Measurements from ENCODE around the gene RBM38.
A peak's percentile ranks its signal among the peaks of the same experiment; 100 is the strongest.

RBM38 gene

DNA sequence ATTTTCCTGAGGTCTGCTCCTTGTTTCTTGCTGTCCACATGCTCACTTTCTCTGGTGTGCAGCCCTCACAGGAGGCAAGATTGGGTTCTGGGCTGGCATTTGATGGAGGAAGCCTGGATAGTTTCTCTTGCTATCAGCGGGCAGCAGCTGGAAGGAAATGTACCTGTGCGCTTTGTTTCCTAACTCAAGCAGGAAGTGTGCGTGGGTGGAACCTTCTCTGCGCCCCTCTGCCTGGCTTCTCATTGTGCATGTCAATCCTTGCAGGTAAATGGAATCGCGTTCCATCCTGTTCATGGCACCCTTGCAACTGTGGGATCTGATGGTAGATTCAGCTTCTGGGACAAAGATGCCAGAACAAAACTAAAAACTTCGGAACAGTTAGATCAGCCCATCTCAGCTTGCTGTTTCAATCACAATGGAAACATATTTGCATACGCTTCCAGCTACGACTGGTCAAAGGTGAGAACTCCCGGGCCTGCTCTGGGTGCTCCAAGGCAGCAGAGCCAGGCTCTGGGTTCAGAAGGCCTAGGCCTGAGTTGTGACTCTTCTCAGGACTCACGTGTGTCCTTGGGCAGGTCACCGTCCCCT is 16.8 kb upstream of the RBM38 start:
- peak overlapping the region in 2 of 21 experiments; percentile 8 to 53 for H3K27ac ChIP-seq
- H3K4me3 ChIP-seq, result no peak overlapping the region

GRCh38 chr20:57374931-57375651 is 16.1 kb upstream of the RBM38 start:
- peak overlapping the region in 5 of 21 experiments; percentile 8 to 61 (median 53) for H3K27ac ChIP-seq
- H3K4me3 ChIP-seq, result no peak overlapping the region

DNA sequence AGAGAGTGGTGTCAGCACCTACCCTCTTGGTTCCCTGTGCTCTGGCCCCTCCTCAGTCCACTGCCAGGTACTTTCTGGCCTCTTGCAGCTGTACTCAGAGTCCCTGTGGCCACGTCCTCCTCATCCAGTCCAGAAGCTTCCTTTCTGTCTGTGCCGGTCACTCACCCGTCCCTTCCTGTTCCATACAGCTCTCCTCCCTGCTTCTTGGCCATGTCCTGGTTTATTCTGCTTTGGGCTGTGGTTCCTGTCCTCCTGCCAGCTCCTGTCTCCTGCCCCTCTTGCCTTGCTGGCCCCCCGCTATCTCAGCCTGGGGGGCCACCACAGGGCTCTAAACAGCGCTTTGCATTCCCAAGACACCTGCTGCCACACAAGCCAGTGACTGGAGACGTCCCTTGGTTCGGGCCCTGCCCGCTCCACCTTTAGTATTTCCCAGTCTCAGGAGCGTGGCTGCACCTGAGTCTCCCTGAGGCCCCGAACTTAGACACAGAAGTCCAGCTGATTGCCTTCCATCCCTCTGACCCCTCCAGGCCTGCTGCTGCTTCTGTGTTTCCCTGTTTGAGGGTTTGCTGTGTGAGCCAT is 15.5 kb upstream of the RBM38 start:
- no peak overlapping the region for H3K4me3 ChIP-seq
- peak overlapping the region in 3 of 21 experiments; percentile 6 to 61 (median 55) for H3K27ac ChIP-seq

DNA sequence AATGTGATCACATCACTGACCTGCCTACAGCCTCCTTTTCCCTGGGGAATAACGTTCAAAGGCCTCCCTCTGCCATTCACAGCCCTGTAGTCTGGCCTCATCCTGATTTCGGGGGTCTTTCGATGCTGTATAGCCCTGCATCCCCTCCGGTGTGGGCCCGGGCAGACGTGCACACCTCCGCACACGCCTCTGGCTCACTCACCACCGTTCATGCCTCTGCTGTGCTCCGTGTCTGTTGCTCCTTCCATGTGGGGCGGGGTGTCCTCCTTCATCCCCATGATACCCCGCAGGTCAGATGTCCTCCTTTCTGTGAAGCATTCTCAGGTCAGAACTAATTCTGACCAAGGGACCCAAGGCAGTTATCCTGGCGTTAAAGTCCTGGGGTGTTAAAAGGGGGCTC is 13.8 kb upstream of the RBM38 start:
- no peak overlapping the region for H3K27ac ChIP-seq
- H3K4me3 ChIP-seq, result no peak overlapping the region

DNA sequence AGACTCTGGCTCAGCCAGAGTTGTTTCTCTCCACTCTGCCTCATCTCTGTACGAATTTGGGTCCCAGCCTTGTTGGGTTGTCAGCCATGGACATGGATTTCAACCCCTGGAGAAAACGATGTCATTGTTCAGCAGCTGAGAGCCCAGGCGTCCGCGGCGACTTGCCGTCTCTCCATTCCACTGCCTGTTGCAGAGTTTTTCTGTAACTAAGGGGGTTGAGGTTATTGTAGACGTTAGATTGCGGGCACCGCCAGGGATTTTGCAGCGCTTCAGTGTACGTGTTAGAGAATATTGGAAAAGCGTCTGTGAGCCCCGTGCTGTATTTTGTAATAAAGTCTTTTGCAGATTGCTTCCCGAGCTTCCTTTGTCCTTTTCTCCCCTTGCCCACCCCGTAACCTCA is 13.1 kb upstream of the RBM38 start:
- H3K4me3 ChIP-seq, result no peak overlapping the region

DNA sequence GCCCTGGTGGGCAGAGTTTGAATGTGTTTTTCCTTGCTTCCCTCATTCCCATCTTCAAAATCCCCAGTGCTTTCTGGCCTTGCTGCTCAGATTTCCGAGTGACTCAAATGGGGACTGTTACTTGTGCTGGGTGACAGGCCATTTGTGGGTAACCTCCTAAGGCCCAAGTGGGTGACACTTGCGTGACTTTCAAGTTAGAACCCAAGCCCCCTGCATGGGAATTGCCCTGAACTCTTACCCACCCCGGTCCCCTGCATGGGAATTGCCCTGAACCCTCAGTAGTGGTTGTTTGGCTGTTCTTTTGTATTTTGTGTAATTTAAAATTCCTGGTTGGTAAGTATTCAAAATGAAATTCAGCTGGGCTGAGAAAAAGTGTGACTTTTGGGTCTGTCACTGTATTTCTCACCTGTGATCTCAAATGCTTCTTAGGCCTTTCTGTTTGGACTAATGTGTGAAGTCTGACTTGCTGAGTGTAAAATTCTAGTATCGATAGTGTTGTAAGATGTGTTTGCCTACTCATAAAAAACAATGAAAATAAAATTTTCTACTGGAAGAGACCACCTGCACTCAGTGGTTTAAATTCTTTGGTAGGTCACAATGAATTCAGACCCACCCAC is 12.4 kb upstream of the RBM38 start:
- no peak overlapping the region for H3K27ac ChIP-seq

More for the DNA sequence above, 13.1 kb upstream of the RBM38 start:
- H3K27ac ChIP-seq, result no peak overlapping the region

GRCh38 chr20:57379263-57379647 is 11.9 kb upstream of the RBM38 start:
- H3K4me3 ChIP-seq, result no peak overlapping the region
- no peak overlapping the region for H3K27ac ChIP-seq

More for the DNA sequence above, 12.4 kb upstream of the RBM38 start:
- no peak overlapping the region for H3K4me3 ChIP-seq

- Histone ChIP-seq H3K4me3 (no peak overlapping the region), H3K27ac (no peak overlapping the region)
Measured at GRCh38 chr20:57380081-57380750, 11.0 kb upstream of the RBM38 start.

DNA sequence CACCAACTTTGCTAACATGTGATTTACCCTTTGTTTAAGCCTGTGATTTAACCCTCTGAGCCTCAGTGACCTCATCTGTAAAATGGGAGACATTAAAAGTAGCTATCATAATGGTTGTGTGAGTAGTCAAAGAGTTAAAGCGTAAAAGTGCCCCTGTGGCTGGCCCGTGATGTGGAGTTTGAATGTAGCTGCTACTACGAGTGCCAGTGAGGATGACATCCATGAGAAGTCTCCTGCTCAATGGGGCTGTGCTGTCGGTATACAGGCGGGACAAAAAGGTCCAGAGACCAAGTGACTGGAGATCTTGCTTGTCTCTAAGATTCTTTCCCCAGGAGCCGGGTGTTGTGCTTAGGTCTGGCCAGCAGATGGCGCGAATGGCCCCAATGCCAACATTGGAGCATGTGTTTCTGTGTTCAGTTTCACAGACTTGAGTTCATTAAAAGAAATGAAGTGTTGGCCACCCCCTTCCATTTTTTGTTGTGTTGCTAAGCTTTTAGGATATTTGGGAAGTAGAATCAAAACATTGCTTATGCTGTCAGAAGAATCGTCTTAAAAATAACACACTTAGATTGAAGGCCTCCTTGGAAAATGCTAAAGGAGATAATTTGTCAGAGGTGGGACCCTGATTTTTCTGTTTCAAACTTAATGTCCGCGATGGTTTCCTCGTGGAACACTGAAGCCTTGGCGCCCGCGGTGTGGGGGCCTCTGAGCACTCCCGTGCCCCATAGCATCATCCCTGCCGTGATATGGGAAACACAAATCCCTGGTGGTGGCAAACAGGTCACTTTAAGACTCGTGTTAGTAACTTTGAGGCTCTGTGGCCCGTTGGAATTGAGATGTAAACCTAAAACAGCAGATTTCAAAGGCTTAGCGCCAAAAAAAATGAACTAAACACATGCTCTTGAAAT is 9.3 kb upstream of the RBM38 start:
- Histone ChIP-seq H3K27ac (peak overlapping the region in 1 of 21 experiments; percentile 31), H3K4me3 (no peak overlapping the region)

DNA sequence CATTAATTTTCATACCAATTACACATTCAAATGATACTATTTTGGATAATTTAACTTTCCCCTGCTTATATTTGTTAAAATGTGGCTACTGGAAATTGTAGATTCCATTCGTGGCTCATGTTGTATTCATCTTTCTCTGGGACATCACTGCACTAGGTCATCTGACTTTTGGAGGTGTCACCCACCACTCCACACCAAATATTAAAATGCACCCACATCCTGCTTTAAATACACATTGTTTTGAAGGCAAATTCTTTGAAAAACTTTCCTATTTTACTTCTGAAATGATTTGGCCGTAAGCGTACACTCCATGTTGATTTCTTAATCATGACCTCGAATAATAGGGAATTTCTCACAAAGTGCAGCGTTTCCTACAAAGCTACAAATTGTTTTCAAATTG is 8.7 kb upstream of the RBM38 start:
- Histone ChIP-seq H3K27ac (no peak overlapping the region), H3K4me3 (no peak overlapping the region)

DNA sequence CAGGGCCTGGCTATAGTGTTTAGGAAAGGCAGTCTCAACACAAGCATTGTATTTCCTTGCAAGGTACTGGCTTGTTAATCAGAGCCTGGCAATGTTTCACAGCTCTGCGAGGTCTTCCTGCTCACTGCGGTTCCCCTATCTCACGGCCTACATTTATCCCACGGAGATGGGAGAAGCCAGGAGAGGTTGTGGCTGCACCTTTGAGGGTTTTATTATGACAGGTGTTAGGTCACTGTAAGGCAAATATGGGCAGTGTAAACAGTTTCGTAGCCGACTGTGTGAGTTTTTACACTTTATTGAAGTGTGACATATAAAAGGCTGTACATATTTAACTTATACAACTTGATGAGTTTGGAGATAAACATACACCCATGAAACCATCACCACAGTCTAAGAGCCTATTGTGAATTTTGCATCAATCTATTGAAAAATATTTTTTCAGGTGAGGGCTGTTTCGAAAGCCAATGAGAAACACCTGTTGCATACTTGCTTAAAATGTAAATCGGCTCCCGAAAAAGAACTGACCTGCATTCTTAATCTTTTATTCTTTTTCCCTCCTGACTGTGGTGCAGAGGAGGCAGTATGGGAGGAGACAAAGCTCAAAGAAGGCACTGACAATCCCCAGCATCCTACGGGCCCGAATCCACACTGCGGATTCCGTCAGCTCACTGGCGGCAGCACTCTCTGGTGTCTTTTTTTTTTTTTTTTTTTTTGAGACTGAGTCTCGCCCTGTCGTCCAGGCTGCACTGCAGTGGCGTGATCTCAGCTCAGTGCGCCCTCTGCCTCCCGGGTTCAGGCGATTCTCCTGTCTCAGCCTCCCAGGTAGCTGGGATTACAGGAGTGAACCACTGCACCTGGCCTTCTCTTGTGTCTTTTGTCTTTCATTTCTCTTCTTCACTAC is 7.5 kb upstream of the RBM38 start:
- Histone ChIP-seq H3K4me3 (no peak overlapping the region), H3K27ac (no peak overlapping the region)

DNA sequence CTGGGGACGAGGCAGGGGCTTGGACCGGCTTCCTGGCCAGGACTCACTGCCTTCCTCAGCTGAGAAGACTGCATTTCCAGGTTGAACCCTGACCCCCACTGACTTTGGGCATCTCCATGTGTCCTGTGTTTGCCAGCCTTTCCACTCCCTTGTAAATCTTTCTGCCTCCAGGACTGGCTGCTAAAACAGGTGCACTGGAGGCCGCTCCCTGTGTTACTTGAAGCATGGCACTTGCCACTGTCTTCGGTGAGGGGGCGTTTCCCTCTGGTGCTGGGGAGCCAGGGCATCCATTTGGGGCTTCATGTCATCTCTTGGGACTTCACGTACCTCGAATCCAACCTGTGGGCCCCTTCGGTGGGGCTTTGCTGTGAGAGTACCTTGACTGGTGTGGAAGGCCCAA is 6.7 kb upstream of the RBM38 start:
- Histone ChIP-seq H3K27ac (no peak overlapping the region), H3K4me3 (no peak overlapping the region)

DNA sequence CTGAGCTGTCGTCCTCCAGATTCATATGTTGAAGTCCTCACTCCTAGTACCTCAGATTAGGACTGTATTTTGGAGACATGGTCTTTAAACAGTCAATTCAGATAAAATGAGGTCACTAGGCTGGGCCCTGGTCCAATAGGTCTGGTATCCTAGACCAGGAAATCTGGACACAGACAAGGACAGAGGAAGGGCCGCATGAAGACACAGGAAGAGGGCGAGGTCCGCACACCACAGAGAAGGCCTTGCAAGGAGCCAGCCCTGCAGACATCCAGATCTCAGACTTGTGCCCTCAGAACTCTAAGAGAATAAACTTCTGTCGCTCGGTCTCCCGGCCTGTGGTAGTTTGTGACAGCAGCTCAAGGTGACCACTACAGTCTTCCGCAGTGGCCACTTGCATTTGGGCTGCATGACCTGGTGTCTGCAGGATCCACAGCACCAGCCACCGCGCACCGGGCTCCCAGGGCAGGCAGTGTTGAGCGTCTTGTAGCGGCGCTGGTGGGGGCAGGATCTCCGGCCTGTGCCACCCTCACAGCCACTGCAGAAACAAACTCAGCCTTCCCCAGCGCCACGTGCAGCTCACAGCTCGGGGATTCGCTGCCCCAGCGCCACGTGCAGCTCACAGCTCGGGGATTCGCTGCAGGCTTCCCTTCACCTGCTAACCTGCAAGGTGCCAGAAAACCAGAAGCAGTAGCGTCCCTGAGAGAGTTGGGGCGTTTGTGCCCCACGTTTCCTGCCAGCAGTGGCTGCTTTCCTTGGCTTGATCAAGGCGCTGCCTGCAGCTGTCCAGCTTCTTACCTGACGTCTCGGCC is 6.0 kb upstream of the RBM38 start:
- Histone ChIP-seq H3K4me3 (no peak overlapping the region), H3K27ac (no peak overlapping the region)

GRCh38 chr20:57385940-57386339 is 5.3 kb upstream of the RBM38 start:
- H3K4me3 ChIP-seq, result no peak overlapping the region

DNA sequence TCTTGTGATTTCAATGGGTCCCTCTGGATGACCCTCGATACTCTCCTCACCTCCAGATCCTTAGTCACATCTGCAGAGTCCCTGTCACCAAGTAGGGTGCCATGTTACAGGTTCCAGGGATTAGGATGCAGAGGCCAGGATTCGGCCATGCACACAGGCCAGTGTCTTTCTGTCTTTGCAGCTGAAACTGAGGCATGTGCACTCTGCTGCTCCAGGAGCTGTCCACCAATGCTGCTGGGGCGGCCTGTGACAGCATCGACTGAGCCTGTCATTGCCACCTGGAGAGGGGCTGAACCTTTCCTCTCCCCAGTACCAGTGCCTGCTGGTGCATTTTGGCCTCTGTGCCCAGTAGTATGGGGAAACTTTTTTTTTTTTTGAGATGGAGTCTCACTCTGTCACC is 4.4 kb upstream of the RBM38 start:
- Histone ChIP-seq H3K27ac (no peak overlapping the region), H3K4me3 (no peak overlapping the region)

More at GRCh38 chr20:57385940-57386339, 5.3 kb upstream of the RBM38 start:
- no peak overlapping the region for H3K27ac ChIP-seq

DNA sequence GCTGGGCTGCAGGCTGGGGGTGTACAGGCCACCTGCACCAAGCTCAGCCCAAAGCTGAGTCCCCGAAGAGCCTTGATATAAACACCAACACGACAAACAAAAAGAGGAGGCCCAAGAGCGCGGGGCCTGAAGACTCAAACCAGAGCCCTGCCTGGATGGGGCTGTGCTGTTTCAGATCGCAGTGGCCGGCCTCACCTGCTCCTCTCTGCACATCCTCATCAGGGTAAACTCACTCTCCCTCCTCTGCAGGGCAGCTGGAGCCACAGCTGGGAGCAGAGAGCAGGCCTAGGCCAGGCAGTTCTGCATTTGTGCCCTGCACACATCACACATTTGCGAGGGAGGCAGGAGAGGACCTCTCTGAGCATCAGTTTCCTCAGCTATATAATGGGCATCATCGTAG is 3.7 kb upstream of the RBM38 start:
- no peak overlapping the region for H3K27ac ChIP-seq
- no peak overlapping the region for H3K4me3 ChIP-seq

GRCh38 chr20:57387945-57388371 is 3.2 kb upstream of the RBM38 start:
- Histone ChIP-seq H3K4me3 (no peak overlapping the region), H3K27ac (no peak overlapping the region)
